GM19328 (cell line): ENCODE data around the gene RAET1G.
"Not testable (repeated sequence)": the region's sequence is repeated elsewhere in the genome, so short reads cannot be mapped to it uniquely, and the experiment has no call there.

Experiments used
- ATAC-seq: cut with Tn5 transposase; IDR thresholded peaks from one replicate; pipeline ENCODE4 v1.9.1; 2021; ENCODE audit warnings: mild to moderate bottlenecking, moderate library complexity; ENCODE audit not compliant: unreplicated experiment

RAET1G gene

DNA sequence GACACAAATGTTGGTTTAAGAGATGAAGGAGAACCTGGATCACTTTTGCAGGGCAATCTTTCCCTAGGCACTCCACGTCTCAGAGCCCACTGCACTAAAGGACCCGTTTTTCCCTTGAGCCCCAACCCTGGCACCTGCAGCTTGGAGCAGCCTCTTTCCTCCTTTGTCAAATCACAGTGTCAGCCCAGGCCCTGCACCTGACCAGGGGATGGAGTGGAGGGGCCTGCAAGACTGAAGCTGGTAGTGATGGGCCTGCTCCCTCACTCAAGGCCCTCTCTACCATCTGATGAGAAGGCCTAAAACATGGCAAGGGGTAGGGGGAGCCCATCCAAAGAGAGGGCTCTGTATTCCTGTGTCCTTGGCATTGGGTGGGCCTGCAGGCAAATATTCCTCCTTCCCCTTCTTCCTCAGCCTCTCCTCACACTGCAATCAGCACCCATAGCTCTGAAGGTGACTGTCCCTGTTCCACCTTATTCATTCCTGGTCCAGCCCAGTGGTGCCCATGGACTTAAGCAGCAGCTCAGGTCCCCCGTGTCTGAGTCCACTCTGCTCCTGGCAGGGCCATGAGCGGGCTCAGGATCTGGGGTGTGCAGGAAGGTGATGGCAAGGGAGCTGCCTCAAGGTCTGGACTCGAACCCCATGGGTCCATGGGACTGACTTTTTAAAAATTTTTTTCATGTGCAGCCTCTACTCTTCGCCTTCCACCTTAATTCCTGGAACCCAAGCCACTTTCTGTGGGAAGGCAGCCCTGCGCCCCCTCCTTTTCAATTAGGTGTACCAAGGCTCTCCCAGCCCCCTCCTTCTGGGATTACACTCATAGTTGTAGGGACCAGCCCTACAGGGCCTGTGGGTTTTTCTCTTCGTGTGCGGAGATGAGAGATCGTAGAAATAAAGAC, 6.7 kb downstream of the RAET1G start:
- ATAC-seq = no peak

DNA sequence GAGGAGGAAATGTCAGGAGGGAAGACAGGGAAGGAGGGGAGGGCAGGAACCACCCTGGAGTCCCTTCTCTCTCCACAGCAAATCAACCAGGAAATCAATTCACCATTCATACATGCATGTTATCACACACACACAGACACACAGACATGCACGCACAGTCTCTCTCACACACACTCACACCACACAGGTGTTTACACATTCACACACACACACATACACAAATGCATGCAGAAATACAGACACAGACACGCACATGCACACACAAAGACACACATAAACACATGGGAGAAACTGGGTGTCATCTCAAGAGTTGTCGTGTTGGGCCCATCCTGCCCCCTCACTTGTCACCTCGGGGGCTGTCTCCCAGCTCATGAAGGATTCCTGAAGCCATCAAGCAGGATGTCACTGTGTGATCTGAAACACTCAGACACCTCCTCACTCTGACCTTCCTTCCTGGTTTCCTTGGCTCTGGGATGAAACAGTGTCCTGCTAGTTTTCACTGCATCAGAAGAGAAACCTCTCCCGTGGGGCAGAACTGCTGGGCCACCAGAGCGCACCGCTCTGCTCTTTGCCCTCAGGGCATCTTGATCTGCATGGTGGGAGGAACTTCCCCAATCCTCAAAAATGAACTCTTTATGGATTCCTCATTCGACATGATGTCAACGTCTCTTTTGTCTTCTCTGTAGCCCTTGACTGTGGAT, 9.2 kb downstream of the RAET1G start:
- ATAC-seq = no peak

GRCh38 chr6:149913085-149913484, 9.8 kb downstream of the RAET1G start:
- ATAC-seq = no peak

DNA sequence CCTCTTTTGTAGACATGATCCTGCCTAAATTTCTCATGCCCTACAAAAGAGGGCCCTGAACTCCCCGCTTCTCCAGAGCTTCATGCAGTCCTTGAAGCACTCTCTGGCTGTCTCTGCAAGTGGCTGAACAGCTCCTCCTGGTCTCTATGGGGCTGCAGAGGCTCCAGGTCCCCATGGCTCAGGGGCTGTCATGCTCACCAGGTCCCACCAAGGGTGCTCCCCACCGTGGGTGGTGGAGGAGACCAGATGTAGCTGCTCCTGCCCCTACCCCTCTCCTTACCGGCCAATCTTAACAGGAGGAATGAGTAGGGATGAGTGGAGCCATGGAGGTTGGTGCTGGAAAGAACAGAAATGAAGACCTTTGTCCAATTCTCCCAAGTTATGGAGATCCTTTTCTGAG, 10.2 kb downstream of the RAET1G start:
- not testable (repeated sequence) for ATAC-seq

GRCh38 chr6:149910721-149911151, 12.2 kb downstream of the RAET1G start:
- no peak for ATAC-seq

DNA sequence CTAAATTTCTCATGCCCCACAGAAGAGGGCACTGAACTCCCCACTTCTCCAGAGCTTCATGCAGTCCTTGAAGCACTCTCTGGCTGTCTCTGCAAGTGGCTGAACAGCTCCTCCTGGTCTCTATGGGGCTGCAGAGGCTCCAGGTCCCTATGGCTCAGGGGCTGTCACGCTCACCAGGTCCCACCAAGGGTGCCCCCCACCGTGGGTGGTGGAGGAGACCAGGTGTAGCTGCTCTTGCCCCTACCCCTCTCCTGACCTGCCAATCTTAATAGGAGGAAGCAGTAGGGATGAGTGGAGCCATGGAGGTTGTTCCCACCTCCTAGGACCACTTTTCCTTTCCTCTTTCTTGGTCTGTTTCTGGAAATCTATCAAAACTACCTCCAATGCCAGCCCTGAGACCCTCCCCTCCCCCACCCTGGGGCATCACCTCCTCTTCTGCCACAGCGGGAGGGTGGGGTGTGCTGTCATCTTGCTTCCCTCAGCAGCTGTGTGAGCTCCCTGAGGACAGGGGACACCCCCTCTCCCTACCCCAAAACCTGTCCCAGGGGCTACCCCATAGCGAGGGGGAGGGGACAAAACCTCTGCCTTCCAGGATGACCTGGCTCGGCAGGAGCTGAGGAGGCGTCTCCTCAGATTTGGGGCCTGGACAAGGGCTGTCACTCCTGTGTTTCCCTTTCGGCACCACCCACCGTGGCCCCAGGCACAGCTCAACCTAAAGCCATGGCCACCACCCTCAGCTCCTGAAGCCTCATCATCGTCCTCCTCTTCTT, 13.0 kb downstream of the RAET1G start:
- ATAC-seq = no peak

DNA sequence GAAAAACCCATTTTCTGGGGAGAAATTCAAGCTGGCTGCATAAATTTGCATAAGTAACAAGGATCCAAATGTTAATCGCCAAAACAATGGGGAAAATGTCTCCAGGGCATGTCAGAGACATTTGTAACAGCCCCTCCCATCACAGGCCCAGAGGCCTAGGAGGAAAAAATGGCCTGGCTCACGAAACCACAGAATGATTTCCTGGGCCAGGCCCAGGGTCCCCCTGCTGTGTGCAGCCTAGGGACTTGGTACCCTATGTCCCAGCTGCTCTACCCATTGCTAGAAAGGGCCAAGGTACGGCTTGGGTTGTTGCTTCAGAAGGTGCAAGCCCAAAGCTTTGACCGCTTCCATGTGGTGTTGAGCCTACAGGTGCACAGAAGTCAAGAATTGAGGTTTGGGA, 14.4 kb downstream of the RAET1G start:
- not testable (repeated sequence) for ATAC-seq

DNA sequence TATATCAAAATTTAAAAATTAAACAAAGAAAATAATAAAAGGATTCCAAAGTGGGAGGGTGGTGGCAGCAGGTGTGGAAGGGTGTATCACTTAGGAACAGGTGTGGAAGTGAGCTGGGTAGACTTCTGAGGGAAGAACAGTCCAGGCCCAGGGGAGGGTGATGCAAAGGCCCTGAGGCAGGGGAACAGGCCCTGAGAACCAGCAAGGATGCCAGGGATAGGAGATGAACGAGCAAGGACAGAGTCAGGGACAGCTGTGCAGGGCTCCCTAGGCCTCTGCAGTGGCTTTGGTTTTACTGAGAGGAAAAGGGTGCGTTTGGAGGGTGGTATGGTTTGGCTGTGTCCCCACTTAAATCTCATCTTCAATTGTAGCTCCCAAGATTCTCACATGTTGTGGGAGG, 15.6 kb downstream of the RAET1G start:
- no peak for ATAC-seq

- no peak for ATAC-seq
These were observed 16.5 kb downstream of the RAET1G start for GRCh38 chr6:149906405-149906804.

DNA sequence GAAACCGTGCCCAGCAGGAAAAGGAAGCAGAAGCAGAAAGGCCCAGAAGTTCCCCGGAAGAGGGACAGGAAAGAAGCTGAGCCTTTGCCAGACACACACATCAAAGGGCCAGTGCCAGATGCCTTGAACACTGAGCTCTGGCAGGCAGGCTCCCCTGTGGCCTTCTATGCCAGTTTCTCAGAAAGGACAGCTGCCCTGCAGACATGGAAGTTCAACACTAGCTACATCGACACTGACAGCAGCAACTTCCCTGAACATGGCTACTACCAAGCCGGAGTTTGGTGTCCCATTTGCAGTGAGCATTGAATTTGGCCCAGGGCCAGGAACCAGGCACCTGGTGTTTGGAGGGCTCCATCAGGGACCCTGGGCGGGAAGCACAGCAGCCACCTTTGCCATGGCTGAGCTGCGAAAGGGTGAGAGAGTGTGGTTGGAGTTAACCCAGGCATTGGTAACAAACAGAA, 17.0 kb downstream of the RAET1G start:
- ATAC-seq = no peak

GRCh38 chr6:149905371-149905910, 17.5 kb downstream of the RAET1G start:
- ATAC-seq = no peak

- ATAC-seq = no peak
These were observed 18.1 kb downstream of the RAET1G start for GRCh38 chr6:149904661-149905370.

- ATAC-seq = no peak
These were observed 18.8 kb downstream of the RAET1G start for GRCh38 chr6:149903938-149904611.

DNA sequence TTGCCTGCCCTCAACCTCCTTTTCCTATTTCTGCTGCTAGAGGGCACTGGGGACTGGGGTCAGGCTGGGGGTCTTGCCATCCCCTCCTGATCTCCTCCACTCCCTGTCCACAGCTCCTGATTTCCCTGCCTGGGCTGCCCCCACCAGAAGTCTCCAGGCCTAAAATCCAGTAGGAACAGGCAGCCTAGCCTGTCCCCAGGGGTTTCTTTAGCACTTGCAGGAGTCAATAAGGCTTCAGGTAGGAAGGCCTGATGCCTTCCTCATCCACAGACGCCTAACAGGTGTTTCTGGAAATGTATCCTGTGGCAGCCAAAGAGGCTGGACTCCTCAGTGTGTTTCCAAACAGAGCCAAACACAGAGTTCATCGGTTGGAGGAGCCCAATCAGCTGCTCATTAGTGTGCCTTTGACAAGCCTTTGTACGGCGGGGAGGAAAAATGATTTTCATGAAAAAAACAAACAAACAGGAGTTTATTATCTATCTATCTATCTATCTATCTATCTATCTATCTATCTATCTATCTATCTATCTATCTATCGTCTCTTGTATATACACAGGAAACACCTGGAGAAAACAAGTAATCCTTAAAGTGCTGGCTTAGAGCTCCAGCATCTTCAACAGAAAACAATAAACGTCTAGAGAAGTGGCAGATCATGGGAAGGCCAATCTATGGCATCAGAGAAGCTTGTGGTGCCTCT, 21.3 kb downstream of the RAET1G start:
- ATAC-seq = no peak

GRCh38 chr6:149900620-149901443, 22.1 kb downstream of the RAET1G start:
- ATAC-seq = no peak

DNA sequence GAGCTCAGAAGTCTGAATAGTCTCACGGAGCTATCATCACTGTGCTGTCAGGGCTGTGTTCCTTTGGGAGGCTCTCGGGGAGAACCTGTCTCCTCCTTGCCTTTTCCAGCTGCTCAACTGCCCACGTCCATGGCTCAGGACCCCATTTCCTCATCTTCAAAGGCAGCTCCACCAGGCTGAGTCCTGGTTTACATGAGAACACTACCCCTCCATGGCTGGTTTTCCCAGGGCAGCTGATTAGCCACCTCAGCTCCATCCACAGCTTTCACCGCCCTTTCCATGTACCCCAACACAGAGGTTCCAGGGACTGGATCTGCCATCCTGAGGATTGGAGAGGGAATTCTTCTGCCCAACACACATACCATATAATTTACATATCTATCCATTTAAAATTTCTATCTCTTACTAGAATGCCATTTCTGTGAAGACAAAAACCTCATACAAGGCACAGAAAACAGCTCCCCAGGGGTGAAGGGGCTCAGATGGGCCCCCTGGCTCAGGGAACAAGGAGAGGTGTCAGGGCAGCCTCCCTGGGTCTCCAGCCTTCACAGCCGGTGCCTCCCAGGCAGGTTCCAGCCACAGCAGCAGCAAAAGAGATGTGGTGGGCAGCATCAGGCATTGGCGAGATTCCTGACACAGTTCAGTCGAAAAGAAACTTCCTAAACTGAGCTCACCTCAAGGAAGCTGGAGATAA, 22.8 kb downstream of the RAET1G start:
- no peak for ATAC-seq

GRCh38 chr6:149899486-149899885, 23.4 kb downstream of the RAET1G start:
- ATAC-seq = no peak

- ATAC-seq = no peak
These were observed 24.0 kb downstream of the RAET1G start for GRCh38 chr6:149898966-149899365.
